ENCODE measurements around the gene HSPA2.
"Not testable (repeated sequence)": the region's sequence is repeated elsewhere in the genome, so short reads cannot be mapped to it uniquely, and the experiment has no call there.

The HSPA2 gene

GRCh38 chr14:64515053-64515452, 25.5 kb upstream of the HSPA2 start:
- DNase-seq, result no peak

- no peak for DNase-seq
Measured at GRCh38 chr14:64516969-64517368, 23.6 kb upstream of the HSPA2 start.

- DNase-seq, result not testable (repeated sequence)
Measured at GRCh38 chr14:64517667-64518066, 22.9 kb upstream of the HSPA2 start.

- DNase-seq, result no peak
Measured at GRCh38 chr14:64518229-64518628, 22.3 kb upstream of the HSPA2 start.

GRCh38 chr14:64520699-64521098, 19.8 kb upstream of the HSPA2 start:
- no peak for DNase-seq

GRCh38 chr14:64522591-64523355, 17.8 kb upstream of the HSPA2 start:
- DNase-seq, result no peak

- DNase-seq, result no peak
Measured at GRCh38 chr14:64525354-64525753, 15.2 kb upstream of the HSPA2 start.

GRCh38 chr14:64531567-64531966, 9.0 kb upstream of the HSPA2 start:
- DNase-seq, result no peak

GRCh38 chr14:64536488-64537245, 3.9 kb upstream of the HSPA2 start:
- DNase-seq, result no peak

GRCh38 chr14:64541261-64541971, 875 bp downstream of the HSPA2 start:
- DNase-seq, result peak in 5 of 14 donors; percentile 38 to 60 (median 45)

- peak in 3 of 14 donors; percentile 37 to 62 (median 41) for DNase-seq
Measured at GRCh38 chr14:64541972-64542835, 1.7 kb downstream of the HSPA2 start.

- no peak for DNase-seq
Measured at GRCh38 chr14:64542836-64543201, 2.3 kb downstream of the HSPA2 start.

GRCh38 chr14:64544607-64545312, 4.2 kb downstream of the HSPA2 start:
- DNase-seq, result no peak

- DNase-seq, result no peak
Measured at GRCh38 chr14:64549016-64549415, 8.5 kb downstream of the HSPA2 start.

- DNase-seq, result peak in 1 of 14 donors; percentile 30
Measured at GRCh38 chr14:64549791-64550620, 9.5 kb downstream of the HSPA2 start, which contains the start of gene PPP1R36. TSS of gene PPP1R36 (plus strand) at chr14:64549961. CDS start at chr14:64549998, 37 bp downstream.

GRCh38 chr14:64550621-64551333, 10.2 kb downstream of the HSPA2 start:
- no peak for DNase-seq

- no peak for DNase-seq
Measured at GRCh38 chr14:64554556-64554955, 14.0 kb downstream of the HSPA2 start.

GRCh38 chr14:64556526-64556925, 16.0 kb downstream of the HSPA2 start:
- DNase-seq, result no peak

GRCh38 chr14:64558216-64558615, 17.7 kb downstream of the HSPA2 start:
- DNase-seq, result not testable (repeated sequence)

GRCh38 chr14:64561631-64562030, 21.1 kb downstream of the HSPA2 start:
- DNase-seq, result no peak
